RWPE2 (cell line): ENCODE results near the gene ISG20L2.

Experiments
- ATAC-seq: fragments of 200-7000 bp; cut with Tn5 transposase; 3 replicates; pipeline ENCODE4 v1.9.1; 2021; ENCODE audit warnings: low read depth
- DNase-seq: peaks from one replicate; pipeline ENCODE4 v3.0.0-alpha.2; 2020; ENCODE audit warnings: low spot score
- H3K27ac ChIP-seq: fragments of 450-650 bp; 2 replicates; pipeline ENCODE4 v1.5.1; 2017; ENCODE audit warnings: mild to moderate bottlenecking; ENCODE audit not compliant: poor library complexity, severe bottlenecking
- H3K27me3 ChIP-seq: fragments of 250-450 bp; sonication (Bioruptor Pico); 2 replicates; pipeline ENCODE4 v1.5.1; 2021; ENCODE audit warnings: mild to moderate bottlenecking, moderate library complexity; ENCODE audit not compliant: insufficient read depth, poor library complexity, severe bottlenecking
- H3K36me3 ChIP-seq: fragments of 250-450 bp; sonication (Bioruptor Pico); 2 replicates; pipeline ENCODE4 v1.5.1; 2020; ENCODE audit warnings: low read depth, mild to moderate bottlenecking, moderate library complexity
- H3K4me1 ChIP-seq: fragments of 250-450 bp; sonication (Bioruptor Pico); 2 replicates; pipeline ENCODE4 v1.5.1; 2021; ENCODE audit warnings: mild to moderate bottlenecking, moderate library complexity; ENCODE audit not compliant: insufficient read depth, poor library complexity, severe bottlenecking
- H3K4me3 ChIP-seq: fragments of 250-450 bp; sonication (Bioruptor Pico); 2 replicates; pipeline ENCODE4 v1.5.1; 2021; ENCODE audit warnings: mild to moderate bottlenecking, moderate library complexity; ENCODE audit not compliant: severe bottlenecking
- H3K9me3 ChIP-seq: fragments of 250-450 bp; sonication (Bioruptor Pico); 2 replicates; pipeline ENCODE4 v1.5.1; 2021; ENCODE audit warnings: mild to moderate bottlenecking, moderate library complexity; ENCODE audit not compliant: severe bottlenecking
- TF ChIP-seq, protein P1 (sequence below): fragments of 450-650 bp; IDR thresholded peaks from one replicate; pipeline ENCODE4 v1.5.1; 2017; ENCODE audit warnings: mild to moderate bottlenecking, moderate library complexity; ENCODE audit not compliant: poor library complexity, severe bottlenecking

ISG20L2 gene

GRCh38 chr1:156750711-156751450 is 22.3 kb upstream of the ISG20L2 start:
- no peak for DNase-seq
- Histone ChIP-seq H3K27ac (peak overlapping the region; percentile 98), H3K9me3 (no peaks in the 10 kb centered on the region), H3K4me3 (peak overlapping the region; percentile 67), H3K36me3 (peaks cover 24% of the 10 kb centered on the region), H3K27me3 (no peaks in the 10 kb centered on the region), H3K4me1 (peaks cover 33% of the 10 kb centered on the region)
- TF ChIP-seq, protein P1, sequence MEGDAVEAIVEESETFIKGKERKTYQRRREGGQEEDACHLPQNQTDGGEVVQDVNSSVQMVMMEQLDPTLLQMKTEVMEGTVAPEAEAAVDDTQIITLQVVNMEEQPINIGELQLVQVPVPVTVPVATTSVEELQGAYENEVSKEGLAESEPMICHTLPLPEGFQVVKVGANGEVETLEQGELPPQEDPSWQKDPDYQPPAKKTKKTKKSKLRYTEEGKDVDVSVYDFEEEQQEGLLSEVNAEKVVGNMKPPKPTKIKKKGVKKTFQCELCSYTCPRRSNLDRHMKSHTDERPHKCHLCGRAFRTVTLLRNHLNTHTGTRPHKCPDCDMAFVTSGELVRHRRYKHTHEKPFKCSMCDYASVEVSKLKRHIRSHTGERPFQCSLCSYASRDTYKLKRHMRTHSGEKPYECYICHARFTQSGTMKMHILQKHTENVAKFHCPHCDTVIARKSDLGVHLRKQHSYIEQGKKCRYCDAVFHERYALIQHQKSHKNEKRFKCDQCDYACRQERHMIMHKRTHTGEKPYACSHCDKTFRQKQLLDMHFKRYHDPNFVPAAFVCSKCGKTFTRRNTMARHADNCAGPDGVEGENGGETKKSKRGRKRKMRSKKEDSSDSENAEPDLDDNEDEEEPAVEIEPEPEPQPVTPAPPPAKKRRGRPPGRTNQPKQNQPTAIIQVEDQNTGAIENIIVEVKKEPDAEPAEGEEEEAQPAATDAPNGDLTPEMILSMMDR, result no peak
- ATAC-seq, result no peak

DNA sequence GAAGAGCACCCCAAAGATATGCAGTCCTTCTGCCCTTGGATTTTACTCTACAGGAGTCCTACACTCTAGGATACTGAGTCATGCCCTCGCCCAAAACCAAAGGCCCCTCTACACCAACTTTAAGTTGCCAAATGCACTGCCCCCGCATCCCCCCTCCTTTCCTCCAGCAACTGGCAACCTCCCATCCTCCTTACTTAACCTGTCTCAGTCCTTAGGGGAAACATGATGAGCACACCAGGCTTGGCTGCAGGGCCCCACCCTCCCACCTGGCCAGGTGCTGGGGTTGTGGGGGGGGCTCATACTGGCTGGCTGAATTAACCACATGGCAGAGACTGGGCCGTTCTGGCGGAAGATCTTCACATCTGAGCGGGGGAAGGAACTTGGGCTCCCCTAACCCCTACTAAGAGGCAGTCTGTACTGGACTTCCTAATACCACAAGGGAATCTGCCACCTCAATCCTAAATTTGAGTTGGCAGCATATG is 21.7 kb upstream of the ISG20L2 start:
- ATAC-seq (peak; percentile 47), DNase-seq (peak; percentile 84)
- Histone ChIP-seq H3K4me1 (peaks cover 33% of the 10 kb centered on the region), H3K27ac (peak overlapping the region; percentile 98), H3K4me3 (peak overlapping the region; percentile 67), H3K27me3 (no peaks in the 10 kb centered on the region), H3K9me3 (no peaks in the 10 kb centered on the region), H3K36me3 (peaks cover 30% of the 10 kb centered on the region)
- TF ChIP-seq, protein P1, result no peak

DNA sequence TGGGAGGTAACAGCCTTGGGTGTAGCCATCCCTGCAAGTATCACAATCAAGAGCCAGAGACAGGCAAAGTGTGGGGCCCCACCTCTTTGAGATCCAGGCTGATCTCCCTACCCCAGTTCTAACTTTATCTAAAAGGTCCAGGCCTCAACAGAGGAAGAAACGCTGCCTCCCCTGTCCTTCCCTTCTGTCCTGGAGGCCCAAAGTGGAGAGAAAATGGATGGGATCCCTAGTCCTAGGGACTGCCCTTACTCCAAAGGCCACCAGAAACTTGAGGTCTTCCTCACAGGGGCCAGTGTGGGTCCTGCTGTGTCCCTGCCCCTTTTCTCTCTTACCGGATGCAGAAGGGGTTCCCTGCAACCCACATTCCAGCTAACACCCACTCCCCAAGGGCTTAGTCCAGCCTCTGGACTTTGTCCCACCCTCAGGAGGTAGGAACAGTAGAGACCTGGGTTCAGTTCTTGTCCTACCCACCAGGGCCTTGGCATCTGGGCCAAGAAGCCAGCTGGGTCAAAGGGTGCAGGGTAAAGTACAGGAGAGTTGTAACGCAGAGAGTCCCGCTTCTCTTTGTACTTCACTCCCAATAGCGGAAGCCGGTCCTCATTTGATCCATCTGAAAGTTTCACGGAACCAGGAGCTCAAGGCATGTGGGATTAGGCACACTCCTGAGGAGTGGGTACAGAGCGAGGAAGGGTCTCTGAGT is 21.0 kb upstream of the ISG20L2 start:
- ATAC-seq (no peak), DNase-seq (no peak)
- peak overlapping the region; percentile 67 for H3K4me3 ChIP-seq
- H3K36me3 ChIP-seq, result peaks cover 37% of the 10 kb centered on the region
- H3K9me3 ChIP-seq, result no peaks in the 10 kb centered on the region
- TF ChIP-seq, protein P1, result no peak
- peak overlapping the region; percentile 98 for H3K27ac ChIP-seq
- H3K27me3 ChIP-seq, result no peaks in the 10 kb centered on the region
- peaks cover 33% of the 10 kb centered on the region for H3K4me1 ChIP-seq

GRCh38 chr1:156748670-156749418 is 20.3 kb upstream of the ISG20L2 start:
- Histone ChIP-seq H3K9me3 (no peaks in the 10 kb centered on the region), H3K4me3 (peak overlapping the region; percentile 67), H3K27ac (peak overlapping the region; percentile 98), H3K27me3 (no peaks in the 10 kb centered on the region), H3K36me3 (peaks cover 41% of the 10 kb centered on the region), H3K4me1 (peaks cover 33% of the 10 kb centered on the region)
- ATAC-seq (peak; percentile 16), DNase-seq (no peak)
- TF ChIP-seq, protein P1, result no peak
